ENCODE data around the gene SEPTIN10.

- no peak for TF ChIP-seq CTCF (IDR thresholded peaks at IDR 0.05 in 2 of 3, conservative IDR thresholded peaks at IDR 0.05 in 1 of 3; ENCODE audit: borderline replicate concordance in 1 of 3, insufficient read depth in 1 of 3, low read depth in 2 of 3, low read length in 2 of 3)
- no peak for TF ChIP-seq REST (IDR thresholded peaks at IDR 0.05; ENCODE audit: low read depth)
- TF ChIP-seq SP1 (IDR thresholded peaks at IDR 0.05; ENCODE audit: low read depth): no peak
- TF ChIP-seq MAX (IDR thresholded peaks at IDR 0.05): no peak
These were observed 92.3 kb downstream of the SEPTIN10 start for GRCh38 chr2:109521233-109522062.
